Spleen (tissue), 7 donors: Measurements from ENCODE around the gene MYLK.
A peak's percentile ranks its signal among the peaks of the same experiment; 100 is the strongest.

Experiments
- CTCF ChIP-seq, 11 experiments: fragments of 200-600 bp in 7 of 11; fragments of 450-650 bp in 4 of 11; sonication (generic) in 4 of 11; IDR thresholded peaks in 8 of 11; conservative IDR thresholded peaks in 3 of 11; 1 replicate in 7 of 11; 2 replicates in 4 of 11; pipeline versions ENCODE4 v1.4.0 to v1.8.0; 2016 to 2021; ENCODE audit warnings: antibody characterized with exemption in 11 of 11, inconsistent platforms in 4 of 11, mild to moderate bottlenecking in 1 of 11
- POLR2A ChIP-seq, 3 donors: fragments of 450-650 bp; IDR thresholded peaks; one replicate each; pipeline ENCODE4 v1.5.1; 2017; ENCODE audit warnings: antibody characterized with exemption in 3 of 3, mild to moderate bottlenecking in 1 of 3
- POLR2AphosphoS5 ChIP-seq, 3 donors: sonication (generic); formaldehyde crosslinking; IDR thresholded peaks; one replicate each; pipeline ENCODE4 v1.5.1; 2017; ENCODE audit warnings: antibody characterized with exemption in 3 of 3
- donor health status: DM: no; HTN: no; CAD: no; lungs with moderate emphysema.
- donor health status: DM: no; HTN: no; CAD: no.
- donor health status: DM: no; HTN: no; CAD: no.

- TF ChIP-seq CTCF (IDR thresholded peaks at IDR 0.05 in 8 of 11, conservative IDR thresholded peaks at IDR 0.05 in 3 of 11) (no peak), POLR2A (IDR thresholded peaks at IDR 0.05) (no peak), POLR2AphosphoS5 (IDR thresholded peaks at IDR 0.05) (peak in 1 of 3 donors; percentile 38)
Observed at GRCh38 chr3:123657568-123657967, 226.6 kb downstream of the MYLK start.
